Activated naive CD8-positive, alpha-beta T cell treated with anti-CD3 and anti-CD28 coated beads, Interleukin-2, amount 10 ng/mL, durations not matched to agents 7 days and 5 days (primary cell): ENCODE measurements around the gene YEATS2. TPM values are rescaled to one million over a fixed set of nuclear protein-coding genes. Genes with fewer than 3 reads are reported as not detected.
"Not testable (repeated sequence)": the region's sequence is repeated elsewhere in the genome, so short reads cannot be mapped to it uniquely, and the experiment has no call there.

Experiments
- ATAC-seq: fragments of 150-1000 bp; cut with Tn5 transposase; one replicate; pipeline ENCODE4 v1.10.0; 2021; ENCODE audit warnings: low read depth, moderate library complexity
- POLR2A ChIA-PET: fragments of 350-600 bp; sonication (Branson Sonifier 250); formaldehyde crosslinking; loops from one replicate; lab custom pipeline; 2021; ENCODE audit warnings: antibody characterized with exemption; lab: Charles Lee
- DNase-seq: peaks from one replicate; pipeline ENCODE4 v3.0.0; 2021
- H3K27ac Mint-ChIP-seq: one replicate; pipeline ENCODE4 v1.8.0; 2022; ENCODE audit warnings: mild to moderate bottlenecking, mixed read lengths
- H3K27me3 Mint-ChIP-seq: one replicate; pipeline ENCODE4 v1.8.0; 2022; ENCODE audit warnings: mild to moderate bottlenecking, moderate library complexity, mixed read lengths
- H3K36me3 Mint-ChIP-seq: one replicate; pipeline ENCODE4 v1.8.0; 2021; ENCODE audit warnings: mild to moderate bottlenecking, mixed read lengths
- H3K4me1 Mint-ChIP-seq: one replicate; pipeline ENCODE4 v1.8.0; 2021; ENCODE audit warnings: mixed read lengths
- H3K4me3 Mint-ChIP-seq: one replicate; pipeline ENCODE4 v1.8.0; 2022; ENCODE audit warnings: mild to moderate bottlenecking, moderate library complexity, mixed read lengths
- H3K9me3 Mint-ChIP-seq: one replicate; pipeline ENCODE4 v1.8.0; 2021; ENCODE audit warnings: mixed read lengths
- total RNA-seq, 2 experiments: library from RNA; stranded (reverse); gene quantifications; one replicate each; pipeline ENCODE4 v1.2.3, GENCODE V29; 2021

The YEATS2 gene
- total RNA-seq, result 10 to 100 TPM; 49.7 to 52.7 TPM

GRCh38 chr3:183697610-183698317 is at the start of gene YEATS2:
TSS of gene YEATS2 (plus strand) at chr3:183697797. CDS start at chr3:183715163, 17,366 bp downstream.
- H3K36me3 Mint-ChIP-seq, result peaks cover 14% of the 10 kb centered on the region
- no peaks in the 10 kb centered on the region for H3K27me3 Mint-ChIP-seq
- POLR2A ChIA-PET, result interaction anchor here (0.6 to 3.5 kb wide), 11 partner anchors 10 to 270 kb away, joined by 3 to 53 read pairs (median 5); partner anchors contain the start of genes KLHL24, KLHL6, MCF2L2 and PARL
- H3K27ac Mint-ChIP-seq, result peak within 1 kb of the TSS; percentile 90
- peak within 1 kb of the TSS; percentile 90 for H3K4me3 Mint-ChIP-seq
- no peaks in the 10 kb centered on the region for H3K9me3 Mint-ChIP-seq
- peaks cover 31% of the 10 kb centered on the region for H3K4me1 Mint-ChIP-seq
- ATAC-seq, result peak; percentile 83
- DNase-seq, result peak; percentile 85

GRCh38 chr3:183650554-183650953 is 47.0 kb upstream of the YEATS2 start:
- Mint-ChIP-seq H3K36me3 (peaks cover 32% of the 10 kb centered on the region), H3K4me3 (no peak overlapping the region), H3K27me3 (no peaks in the 10 kb centered on the region), H3K4me1 (no peaks in the 10 kb centered on the region), H3K9me3 (peaks cover 17% of the 10 kb centered on the region), H3K27ac (no peak overlapping the region)
- POLR2A ChIA-PET, result no interaction called here
- DNase-seq (no peak), ATAC-seq (no peak)

- Mint-ChIP-seq H3K36me3 (peaks cover 39% of the 10 kb centered on the region), H3K4me1 (no peaks in the 10 kb centered on the region), H3K27me3 (no peaks in the 10 kb centered on the region), H3K4me3 (no peak overlapping the region), H3K9me3 (peaks cover 24% of the 10 kb centered on the region), H3K27ac (no peak overlapping the region)
- POLR2A ChIA-PET, result no interaction called here
- DNase-seq, result no peak
- ATAC-seq, result no peak
Observed at GRCh38 chr3:183653209-183654064, 44.2 kb upstream of the YEATS2 start.

- Mint-ChIP-seq H3K4me1 (no peaks in the 10 kb centered on the region), H3K4me3 (no peak overlapping the region), H3K36me3 (peaks cover 41% of the 10 kb centered on the region), H3K9me3 (peaks cover 24% of the 10 kb centered on the region), H3K27ac (no peak overlapping the region), H3K27me3 (no peaks in the 10 kb centered on the region)
- no peak for DNase-seq
- ATAC-seq, result no peak
- POLR2A ChIA-PET, result no interaction called here
Observed at GRCh38 chr3:183654727-183655126, 42.9 kb upstream of the YEATS2 start.

GRCh38 chr3:183662099-183662498 is 35.5 kb upstream of the YEATS2 start:
- H3K9me3 Mint-ChIP-seq, result peaks cover 2% of the 10 kb centered on the region
- no peaks in the 10 kb centered on the region for H3K27me3 Mint-ChIP-seq
- no peaks in the 10 kb centered on the region for H3K4me1 Mint-ChIP-seq
- DNase-seq, result no peak
- no peak for ATAC-seq
- H3K36me3 Mint-ChIP-seq, result peaks cover 20% of the 10 kb centered on the region
- no peak overlapping the region for H3K27ac Mint-ChIP-seq
- H3K4me3 Mint-ChIP-seq, result no peak overlapping the region
- POLR2A ChIA-PET, result no interaction called here

GRCh38 chr3:183664913-183665381 is 32.6 kb upstream of the YEATS2 start:
- no peak overlapping the region for H3K4me3 Mint-ChIP-seq
- POLR2A ChIA-PET, result no interaction called here
- no peaks in the 10 kb centered on the region for H3K27me3 Mint-ChIP-seq
- ATAC-seq (no peak), DNase-seq (no peak)
- no peak overlapping the region for H3K27ac Mint-ChIP-seq
- H3K36me3 Mint-ChIP-seq, result peaks cover 16% of the 10 kb centered on the region
- no peaks in the 10 kb centered on the region for H3K9me3 Mint-ChIP-seq
- H3K4me1 Mint-ChIP-seq, result no peaks in the 10 kb centered on the region

- H3K36me3 Mint-ChIP-seq, result peaks cover 3% of the 10 kb centered on the region
- H3K4me1 Mint-ChIP-seq, result peaks cover 8% of the 10 kb centered on the region
- no peaks in the 10 kb centered on the region for H3K9me3 Mint-ChIP-seq
- H3K4me3 Mint-ChIP-seq, result no peak overlapping the region
- no peak for ATAC-seq
- DNase-seq, result no peak
- POLR2A ChIA-PET, result no interaction called here
- H3K27ac Mint-ChIP-seq, result no peak overlapping the region
- H3K27me3 Mint-ChIP-seq, result no peaks in the 10 kb centered on the region
Observed at GRCh38 chr3:183680061-183680460, 17.5 kb upstream of the YEATS2 start.

- Mint-ChIP-seq H3K27me3 (no peaks in the 10 kb centered on the region), H3K27ac (no peak overlapping the region), H3K4me1 (peaks cover 4% of the 10 kb centered on the region), H3K4me3 (no peak overlapping the region), H3K9me3 (no peaks in the 10 kb centered on the region), H3K36me3 (peaks cover under 1% of the 10 kb centered on the region)
- POLR2A ChIA-PET, result interaction anchor here (1.1 kb wide), 1 partner anchor 10 kb away, joined by 5 read pairs; the partner anchor contains the start of gene YEATS2
- DNase-seq (no peak), ATAC-seq (no peak)
Observed at GRCh38 chr3:183687705-183688104, 9.9 kb upstream of the YEATS2 start.

GRCh38 chr3:183688874-183689273 is 8.7 kb upstream of the YEATS2 start:
- peaks cover 2% of the 10 kb centered on the region for H3K4me1 Mint-ChIP-seq
- no peak for DNase-seq
- H3K36me3 Mint-ChIP-seq, result no peaks in the 10 kb centered on the region
- ATAC-seq, result no peak
- POLR2A ChIA-PET, result no interaction called here
- H3K4me3 Mint-ChIP-seq, result no peak overlapping the region
- H3K27me3 Mint-ChIP-seq, result no peaks in the 10 kb centered on the region
- H3K9me3 Mint-ChIP-seq, result no peaks in the 10 kb centered on the region
- H3K27ac Mint-ChIP-seq, result no peak overlapping the region

GRCh38 chr3:183689621-183690020 is 8.0 kb upstream of the YEATS2 start:
- DNase-seq, ATAC-seq, H3K27me3 Mint-ChIP-seq, H3K27ac Mint-ChIP-seq, H3K4me1 Mint-ChIP-seq, H3K36me3 Mint-ChIP-seq, H3K9me3 Mint-ChIP-seq, H3K4me3 Mint-ChIP-seq, POLR2A ChIA-PET: not testable (repeated sequence)

GRCh38 chr3:183690402-183690995 is 7.1 kb upstream of the YEATS2 start:
- POLR2A ChIA-PET, result no interaction called here
- DNase-seq (no peak), ATAC-seq (no peak)
- Mint-ChIP-seq H3K36me3 (no peaks in the 10 kb centered on the region), H3K9me3 (no peaks in the 10 kb centered on the region), H3K4me1 (no peaks in the 10 kb centered on the region), H3K27me3 (no peaks in the 10 kb centered on the region), H3K4me3 (no peak overlapping the region), H3K27ac (no peak overlapping the region)

- ATAC-seq, result no peak
- DNase-seq, result no peak
- peaks cover 4% of the 10 kb centered on the region for H3K4me1 Mint-ChIP-seq
- H3K27ac Mint-ChIP-seq, result no peak overlapping the region
- POLR2A ChIA-PET, result no interaction called here
- no peaks in the 10 kb centered on the region for H3K9me3 Mint-ChIP-seq
- H3K27me3 Mint-ChIP-seq, result no peaks in the 10 kb centered on the region
- no peak overlapping the region for H3K4me3 Mint-ChIP-seq
- H3K36me3 Mint-ChIP-seq, result no peaks in the 10 kb centered on the region
Observed at GRCh38 chr3:183692436-183692835, 5.2 kb upstream of the YEATS2 start.
